ENCODE results near the gene MMP20.

- TF ChIP-seq CTCF (conservative IDR thresholded peaks at IDR 0.05; ENCODE audit: low read depth in 2 of 2) = no peak
- TF ChIP-seq EZH2 (IDR thresholded peaks at IDR 0.05; ENCODE audit: low read depth, unreplicated experiment) = no peak
- no peak for TF ChIP-seq POLR2AphosphoS5 (IDR thresholded peaks at IDR 0.05; ENCODE audit: low read depth)
- TF ChIP-seq JUNB (IDR thresholded peaks at IDR 0.05; ENCODE audit: unreplicated experiment) = no peak
- TF ChIP-seq EZH2phosphoT487 (IDR thresholded peaks at IDR 0.05; ENCODE audit: unreplicated experiment) = no peak
- TF ChIP-seq ETS1 (IDR thresholded peaks at IDR 0.05) = no peak
- no peak for TF ChIP-seq REST (IDR thresholded peaks at IDR 0.05; ENCODE audit: unreplicated experiment)
- TF ChIP-seq CREB1 (CRISPR knock-in tag; IDR thresholded peaks at IDR 0.05; ENCODE audit: low read depth) = no peak
- TF ChIP-seq NANOG (IDR thresholded peaks at IDR 0.05; ENCODE audit: borderline replicate concordance) = no peak
- no peak for TF ChIP-seq ZNF331 (CRISPR knock-in tag; IDR thresholded peaks at IDR 0.05; ENCODE audit: low read depth)
- no peak for TF ChIP-seq ZNF462 (CRISPR knock-in tag; IDR thresholded peaks at IDR 0.05)
- no peak for TF ChIP-seq STAT1 (IDR thresholded peaks at IDR 0.05; ENCODE audit: unreplicated experiment)
- TF ChIP-seq ZNF114 (CRISPR knock-in tag; IDR thresholded peaks at IDR 0.05) = no peak
These were observed 33.0 kb downstream of the MMP20 start for GRCh38 chr11:102592131-102592530.
